ENCODE measurements around the gene RMC1. TPM values are rescaled to one million over a fixed set of nuclear protein-coding genes. Genes with fewer than 3 reads are reported as not detected.

RMC1 gene
- total and polyA plus RNA-seq, 8 donors, result 7.7 to 31.9 (median 10.7) TPM

- no peak for DNase-seq
These were observed 39.1 kb downstream of the RMC1 start for GRCh38 chr18:23542461-23542860.

GRCh38 chr18:23545247-23545789 is 42.0 kb downstream of the RMC1 start:
- TF ChIP-seq CTCF (IDR thresholded peaks at IDR 0.05), result no peak
- WGBS, 2 donors, result 90 to 94% methylated on average over 13 of the region's 13 CpGs
- H3K4me1 ChIP-seq, result no peaks in the 10 kb centered on the region
- H3K27ac ChIP-seq, result no peak overlapping the region
- no peaks in the 10 kb centered on the region for H3K9me3 ChIP-seq
- DNase-seq (no peak), FAIRE-seq (no peak), ATAC-seq (no peak)
- H3K4me3 ChIP-seq, result no peak overlapping the region
- H3K36me3 ChIP-seq, result peaks cover 0 to 49% (median 3%) of the 10 kb centered on the region in 3 donors
- intact Hi-C loops (cut with DNase I), result no loop called here
- H3K27me3 ChIP-seq, result no peaks in the 10 kb centered on the region

More at GRCh38 chr18:23542461-23542860, 39.1 kb downstream of the RMC1 start:
- Histone ChIP-seq H3K4me3 (no peak overlapping the region), H3K9me3 (no peaks in the 10 kb centered on the region), H3K27ac (no peak overlapping the region), H3K36me3 (peaks cover 0 to 66% (median 10%) of the 10 kb centered on the region in 3 donors), H3K27me3 (no peaks in the 10 kb centered on the region), H3K4me1 (no peaks in the 10 kb centered on the region)
- 94 to 98% methylated on average over 2 of the region's 2 CpGs for WGBS, 2 donors
- FAIRE-seq (no peak), ATAC-seq (peak in 1 of 4 donors; percentile 40)
- intact Hi-C loops (cut with DNase I), result no loop called here
- no peak for TF ChIP-seq CTCF (IDR thresholded peaks at IDR 0.05)

GRCh38 chr18:23547306-23547705 is 44.0 kb downstream of the RMC1 start:
- no peaks in the 10 kb centered on the region for H3K9me3 ChIP-seq
- no peak for DNase-seq
- intact Hi-C loops (cut with DNase I), result no loop called here
- no peak for TF ChIP-seq CTCF (IDR thresholded peaks at IDR 0.05)
- ATAC-seq, result no peak
- H3K36me3 ChIP-seq, result peaks cover 0 to 34% (median 0%) of the 10 kb centered on the region in 3 donors
- H3K27me3 ChIP-seq, result no peaks in the 10 kb centered on the region
- H3K27ac ChIP-seq, result no peak overlapping the region
- no peak for FAIRE-seq
- H3K4me3 ChIP-seq, result no peak overlapping the region
- no peaks in the 10 kb centered on the region for H3K4me1 ChIP-seq
- WGBS, 2 donors, result 80 to 83% methylated on average over 3 of the region's 3 CpGs

GRCh38 chr18:23547846-23548245 is 44.5 kb downstream of the RMC1 start:
- peak overlapping the region in 1 of 4 donors; percentile 27 for H3K27ac ChIP-seq
- no peak overlapping the region for H3K4me3 ChIP-seq
- FAIRE-seq, result no peak
- H3K36me3 ChIP-seq, result peaks cover 0 to 28% (median 0%) of the 10 kb centered on the region in 3 donors
- DNase-seq, result no peak
- WGBS, 2 donors, result 71 to 79% methylated on average over 3 of the region's 3 CpGs
- TF ChIP-seq CTCF (IDR thresholded peaks at IDR 0.05), result no peak
- intact Hi-C loops (cut with DNase I), result no loop called here
- no peaks in the 10 kb centered on the region for H3K4me1 ChIP-seq
- no peak for ATAC-seq
- H3K9me3 ChIP-seq, result no peaks in the 10 kb centered on the region
- H3K27me3 ChIP-seq, result no peaks in the 10 kb centered on the region

- H3K27ac ChIP-seq, result peak overlapping the region in 1 of 4 donors; percentile 27
- no peak overlapping the region for H3K4me3 ChIP-seq
- no peaks in the 10 kb centered on the region for H3K27me3 ChIP-seq
- TF ChIP-seq CTCF (IDR thresholded peaks at IDR 0.05), result no peak
- FAIRE-seq (no peak), DNase-seq (no peak), ATAC-seq (no peak)
- peaks cover 0 to 24% (median 0%) of the 10 kb centered on the region in 3 donors for H3K36me3 ChIP-seq
- 86 to 87% methylated on average over 2 of the region's 2 CpGs for WGBS, 2 donors
- intact Hi-C loops (cut with DNase I), result no loop called here
- no peaks in the 10 kb centered on the region for H3K4me1 ChIP-seq
- no peaks in the 10 kb centered on the region for H3K9me3 ChIP-seq
These were observed 45.0 kb downstream of the RMC1 start for GRCh38 chr18:23548275-23548674.
